Measurements from ENCODE around the gene MOCOS. TPM values are rescaled to one million over a fixed set of nuclear protein-coding genes. Genes with fewer than 3 reads are reported as not detected.

MOCOS gene
- total and polyA plus RNA-seq, 2 donors (not counting 1 experiment from before 2014, with no cell fraction given) = 0.01 to 0.05 TPM

DNA sequence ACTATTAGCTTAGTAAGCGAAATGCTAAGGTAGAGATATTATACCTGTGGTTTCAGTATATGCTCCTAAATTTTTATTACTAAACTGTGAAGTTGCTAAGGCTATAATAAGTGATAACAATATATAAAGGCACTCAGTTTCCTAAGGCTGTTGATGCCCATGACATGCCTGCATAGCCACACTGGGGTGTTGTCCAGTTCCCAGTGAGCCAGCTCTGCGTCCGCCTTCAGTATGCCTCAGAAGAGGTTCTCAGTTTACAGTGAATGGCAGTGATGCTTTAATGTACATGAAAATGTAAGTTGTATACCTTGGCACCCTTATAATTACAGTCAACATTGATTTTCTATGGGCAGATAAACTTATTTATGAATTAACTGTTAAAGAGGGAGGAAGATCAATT, 117.4 kb downstream of the MOCOS start:
- intact Hi-C loops (cut with micrococcal nuclease) = no loop called here
- Mint-ChIP-seq H3K27me3 (peaks cover 74% of the 10 kb centered on the region), H3K4me3 (no peak overlapping the region), H3K4me1 (no peaks in the 10 kb centered on the region), H3K27ac (no peak overlapping the region), H3K9me3 (ENCODE audit: insufficient read depth) (no peaks in the 10 kb centered on the region)
- DNase-seq (no peak), ATAC-seq (ENCODE audit: low read depth) (no peak)
- peaks cover 0 to 41% (median 26%) of the 10 kb centered on the region in 4 experiments for H3K27me3 ChIP-seq (replicated peaks in 1 of 4; ENCODE audit: control extremely low read depth in 1 of 4, control insufficient read depth in 3 of 4, insufficient read depth in 4 of 4, low read length in 3 of 4)
- H3K4me2 ChIP-seq (replicated peaks; ENCODE audit: low read depth, low read length, poor library complexity, severe bottlenecking) = no peak overlapping the region
- H3K36me3 ChIP-seq (replicated peaks in 1 of 2; ENCODE audit: control extremely low read depth in 1 of 2, control insufficient read depth in 1 of 2, extremely low read depth in 1 of 2, insufficient read depth in 2 of 2, low read length in 1 of 2) = no peaks in the 10 kb centered on the region
- H4K20me1 ChIP-seq (ENCODE audit: control insufficient read depth, insufficient read depth, low read length, poor library complexity, severe bottlenecking) = no peaks in the 10 kb centered on the region
- ChIA-PET POLR2A (no interaction called here), CTCF (no interaction called here)
- H2AFZ ChIP-seq (ENCODE audit: insufficient read depth, low read depth, low read length, poor library complexity, severe bottlenecking) = no peak overlapping the region
- H3K79me2 ChIP-seq (ENCODE audit: control insufficient read depth, insufficient read depth, low read length) = no peaks in the 10 kb centered on the region
- H3K4me1 ChIP-seq (ENCODE audit: control insufficient read depth in 2 of 2, insufficient read depth in 2 of 2, low read length in 2 of 2) = no peaks in the 10 kb centered on the region
- no CpG with 5 or more reads among the region's 3 CpGs for WGBS (ENCODE audit: insufficient coverage)
- TF ChIP-seq EZH2 (IDR thresholded peaks at IDR 0.05; ENCODE audit: borderline replicate concordance, insufficient read depth, low read depth, low read length, poor library complexity, severe bottlenecking) (no peak), CTCF (IDR thresholded peaks at IDR 0.05) (no peak)
- H3K9ac ChIP-seq (ENCODE audit: low read length) = no peak overlapping the region
- H3K9me3 ChIP-seq (ENCODE audit: control extremely low read depth in 1 of 3, control insufficient read depth in 2 of 3, insufficient read depth in 1 of 3, low read length in 2 of 3) = no peaks in the 10 kb centered on the region
- no peak overlapping the region for H3K4me3 ChIP-seq (ENCODE audit: control extremely low read depth in 1 of 5, extremely low read depth in 1 of 5, insufficient read depth in 1 of 5, low read depth in 2 of 5, low read length in 4 of 5)
- H3K27ac ChIP-seq (ENCODE audit: low read length in 2 of 2) = no peak overlapping the region

DNA sequence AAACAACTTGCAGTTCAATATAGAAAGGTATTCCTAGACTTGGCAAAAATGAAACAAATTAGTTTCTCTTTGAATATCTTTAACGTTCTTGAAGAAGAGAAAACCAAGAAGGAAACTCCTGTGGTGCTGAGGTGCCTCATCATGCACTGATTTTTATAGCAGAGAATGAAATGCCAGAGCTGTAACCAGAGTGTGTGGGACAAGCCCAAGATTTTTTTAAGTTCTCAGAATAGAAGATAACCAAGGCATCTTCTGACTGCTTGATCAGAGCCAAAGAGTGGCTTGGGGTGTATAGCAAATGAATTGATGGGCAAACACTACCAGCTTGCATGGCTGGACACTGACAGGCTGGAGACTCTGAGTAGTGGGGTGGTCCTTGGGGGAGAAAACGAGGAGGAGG, 118.1 kb downstream of the MOCOS start:
- H3K4me1 Mint-ChIP-seq = no peaks in the 10 kb centered on the region
- no peak overlapping the region for H2AFZ ChIP-seq (ENCODE audit: insufficient read depth, low read depth, low read length, poor library complexity, severe bottlenecking)
- no CpG with 5 or more reads among the region's 2 CpGs for WGBS (ENCODE audit: insufficient coverage)
- peaks cover 75% of the 10 kb centered on the region for H3K27me3 Mint-ChIP-seq
- no peaks in the 10 kb centered on the region for H3K9me3 ChIP-seq (ENCODE audit: control extremely low read depth in 1 of 3, control insufficient read depth in 2 of 3, insufficient read depth in 1 of 3, low read length in 2 of 3)
- POLR2A ChIA-PET = no interaction called here
- H3K4me3 ChIP-seq (ENCODE audit: control extremely low read depth in 1 of 5, extremely low read depth in 1 of 5, insufficient read depth in 1 of 5, low read depth in 2 of 5, low read length in 4 of 5) = no peak overlapping the region
- no peaks in the 10 kb centered on the region for H3K9me3 Mint-ChIP-seq (ENCODE audit: insufficient read depth)
- TF ChIP-seq CTCF (IDR thresholded peaks at IDR 0.05) (no peak), EZH2 (IDR thresholded peaks at IDR 0.05; ENCODE audit: borderline replicate concordance, insufficient read depth, low read depth, low read length, poor library complexity, severe bottlenecking) (no peak)
- H3K4me2 ChIP-seq (replicated peaks; ENCODE audit: low read depth, low read length, poor library complexity, severe bottlenecking) = no peak overlapping the region
- no peaks in the 10 kb centered on the region for H4K20me1 ChIP-seq (ENCODE audit: control insufficient read depth, insufficient read depth, low read length, poor library complexity, severe bottlenecking)
- no peak overlapping the region for H3K4me3 Mint-ChIP-seq
- no peak overlapping the region for H3K27ac Mint-ChIP-seq
- no peaks in the 10 kb centered on the region for H3K36me3 ChIP-seq (replicated peaks in 1 of 2; ENCODE audit: control extremely low read depth in 1 of 2, control insufficient read depth in 1 of 2, extremely low read depth in 1 of 2, insufficient read depth in 2 of 2, low read length in 1 of 2)
- no peak overlapping the region for H3K9ac ChIP-seq (ENCODE audit: low read length)
- CTCF ChIA-PET = no interaction called here
- H3K27me3 ChIP-seq (replicated peaks in 1 of 4; ENCODE audit: control extremely low read depth in 1 of 4, control insufficient read depth in 3 of 4, insufficient read depth in 4 of 4, low read length in 3 of 4) = peaks cover 0 to 35% (median 21%) of the 10 kb centered on the region in 4 experiments
- H3K4me1 ChIP-seq (ENCODE audit: control insufficient read depth in 2 of 2, insufficient read depth in 2 of 2, low read length in 2 of 2) = no peaks in the 10 kb centered on the region
- no peak for DNase-seq
- no peak overlapping the region for H3K27ac ChIP-seq (ENCODE audit: low read length in 2 of 2)
- ATAC-seq (ENCODE audit: low read depth) = no peak
- intact Hi-C loops (cut with micrococcal nuclease) = no loop called here
- no peaks in the 10 kb centered on the region for H3K79me2 ChIP-seq (ENCODE audit: control insufficient read depth, insufficient read depth, low read length)
